AG09309 (cell line): ENCODE measurements around the gene PRDX5.
"Not testable (repeated sequence)": the region's sequence is repeated elsewhere in the genome, so short reads cannot be mapped to it uniquely, and the experiment has no call there.

ENCODE experiments used
- DNase-seq: peaks from one replicate; pipeline ENCODE4 v3.0.0-alpha.2; 2010; ENCODE audit warnings: low read depth
- H3K4me3 ChIP-seq: 2 replicates; pipeline ENCODE4 v1.5.1; 2011; ENCODE audit warnings: mild to moderate bottlenecking, low read depth, low read length, moderate library complexity; ENCODE audit not compliant: control insufficient read depth
- TF ChIP-seq, protein P1 (sequence below): IDR thresholded peaks from 2 replicates; pipeline ENCODE4 v1.5.1; 2011; ENCODE audit warnings: mild to moderate bottlenecking, low read depth, low read length, inconsistent platforms; ENCODE audit not compliant: insufficient read depth, control insufficient read depth; ENCODE audit errors: missing control alignments

The PRDX5 gene

DNA sequence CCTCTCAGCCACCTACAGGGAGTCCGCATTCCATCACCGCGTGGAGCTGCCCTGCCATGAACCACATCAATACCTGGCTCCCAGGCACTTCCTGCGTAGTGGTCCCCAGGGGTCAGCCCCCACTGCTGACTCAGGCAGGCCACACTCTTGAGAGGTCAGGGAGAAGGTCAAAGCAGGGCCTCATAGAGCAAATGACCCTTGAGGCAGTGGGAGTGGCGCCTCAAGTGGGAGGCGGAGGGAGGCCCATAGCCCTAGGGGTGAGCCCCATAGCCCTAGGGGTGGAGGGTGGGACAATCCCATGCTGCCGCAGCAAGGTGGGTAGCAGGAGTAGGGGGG lies 5.0 kb downstream of the PRDX5 start:
- no peak overlapping the region for H3K4me3 ChIP-seq
- no peak for DNase-seq
- TF ChIP-seq, protein P1, sequence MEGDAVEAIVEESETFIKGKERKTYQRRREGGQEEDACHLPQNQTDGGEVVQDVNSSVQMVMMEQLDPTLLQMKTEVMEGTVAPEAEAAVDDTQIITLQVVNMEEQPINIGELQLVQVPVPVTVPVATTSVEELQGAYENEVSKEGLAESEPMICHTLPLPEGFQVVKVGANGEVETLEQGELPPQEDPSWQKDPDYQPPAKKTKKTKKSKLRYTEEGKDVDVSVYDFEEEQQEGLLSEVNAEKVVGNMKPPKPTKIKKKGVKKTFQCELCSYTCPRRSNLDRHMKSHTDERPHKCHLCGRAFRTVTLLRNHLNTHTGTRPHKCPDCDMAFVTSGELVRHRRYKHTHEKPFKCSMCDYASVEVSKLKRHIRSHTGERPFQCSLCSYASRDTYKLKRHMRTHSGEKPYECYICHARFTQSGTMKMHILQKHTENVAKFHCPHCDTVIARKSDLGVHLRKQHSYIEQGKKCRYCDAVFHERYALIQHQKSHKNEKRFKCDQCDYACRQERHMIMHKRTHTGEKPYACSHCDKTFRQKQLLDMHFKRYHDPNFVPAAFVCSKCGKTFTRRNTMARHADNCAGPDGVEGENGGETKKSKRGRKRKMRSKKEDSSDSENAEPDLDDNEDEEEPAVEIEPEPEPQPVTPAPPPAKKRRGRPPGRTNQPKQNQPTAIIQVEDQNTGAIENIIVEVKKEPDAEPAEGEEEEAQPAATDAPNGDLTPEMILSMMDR: no peak

DNA sequence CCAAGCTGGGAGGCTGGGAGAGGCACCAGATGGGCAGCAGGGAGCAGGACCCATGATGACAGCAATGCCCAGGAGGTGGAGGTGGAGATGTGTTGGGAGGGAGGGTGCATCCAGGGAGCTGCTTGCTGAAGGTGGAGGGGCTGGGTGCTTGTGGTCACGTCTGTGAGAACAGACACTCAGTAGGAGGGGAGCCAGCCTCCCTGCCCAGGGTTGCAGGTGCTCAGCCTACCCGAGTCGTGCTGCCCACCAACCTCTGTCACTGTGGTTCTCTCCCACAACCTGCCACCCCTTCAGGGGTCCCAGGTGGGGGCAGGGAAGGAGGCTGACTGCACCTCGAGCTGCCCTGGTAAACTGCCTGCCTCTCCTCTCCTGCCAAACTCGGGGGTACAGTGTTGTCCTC lies 5.5 kb downstream of the PRDX5 start:
- H3K4me3 ChIP-seq: no peak overlapping the region
- no peak for DNase-seq
- TF ChIP-seq, protein P1: no peak

DNA sequence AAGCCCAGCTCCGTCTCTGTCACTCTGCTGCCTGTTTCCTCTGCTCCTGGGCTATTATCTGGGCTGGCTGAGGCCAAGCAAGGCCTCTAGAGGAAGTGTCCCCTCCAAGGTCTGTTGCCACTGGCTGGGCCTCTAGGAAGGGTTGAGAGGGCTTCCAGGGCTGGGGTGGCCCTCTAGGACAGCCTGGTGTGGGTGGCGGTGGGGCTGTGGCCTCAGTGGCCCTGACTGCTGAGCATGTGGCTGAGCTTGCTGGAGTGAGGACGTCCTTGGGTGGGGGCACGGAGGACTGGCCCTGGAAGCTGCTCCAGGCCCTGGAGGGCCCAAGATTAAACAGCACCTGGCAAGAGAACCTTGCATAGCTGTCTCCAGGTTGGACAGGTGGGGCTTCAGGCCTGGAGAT lies 6.1 kb downstream of the PRDX5 start:
- not testable (repeated sequence) for DNase-seq, H3K4me3 ChIP-seq

DNA sequence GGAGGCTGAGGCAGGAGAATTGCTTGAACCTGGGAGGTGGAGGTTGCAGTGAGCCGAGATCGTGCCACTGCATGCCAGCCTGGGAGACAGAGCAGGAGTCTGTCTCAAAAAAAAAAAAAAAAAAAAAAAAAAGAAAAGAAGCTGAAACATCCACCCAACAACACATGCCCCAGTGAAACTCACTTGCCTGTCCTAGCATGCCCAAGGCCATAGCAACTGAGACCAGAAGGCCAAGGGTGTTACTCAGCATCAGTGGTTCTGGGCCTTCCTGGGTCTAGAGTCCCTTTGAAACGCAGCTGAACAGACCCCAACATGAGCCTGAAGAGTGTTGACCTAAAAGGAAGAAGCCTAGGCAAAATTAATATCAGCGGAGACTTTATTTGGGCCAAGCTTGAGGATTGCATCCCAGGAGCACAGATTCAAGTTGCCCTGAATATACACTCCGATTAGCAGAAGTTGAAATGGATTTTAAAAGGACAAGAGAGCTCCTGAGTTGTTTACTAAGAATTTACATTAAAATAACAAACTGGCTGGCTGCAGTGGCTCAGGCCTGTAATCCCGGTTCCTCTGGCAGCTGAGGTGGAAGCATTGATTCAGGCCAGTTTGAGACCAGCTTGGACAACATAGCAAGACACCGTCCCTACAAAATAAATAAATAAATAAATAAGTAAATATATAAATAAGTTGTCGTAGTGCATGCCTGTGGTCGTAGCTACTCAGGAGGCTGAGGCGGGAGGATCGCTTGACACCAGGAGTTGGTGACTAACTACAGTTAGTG lies 7.0 kb downstream of the PRDX5 start:
- TF ChIP-seq, protein P1: no peak
- no peak overlapping the region for H3K4me3 ChIP-seq
- no peak for DNase-seq

DNA sequence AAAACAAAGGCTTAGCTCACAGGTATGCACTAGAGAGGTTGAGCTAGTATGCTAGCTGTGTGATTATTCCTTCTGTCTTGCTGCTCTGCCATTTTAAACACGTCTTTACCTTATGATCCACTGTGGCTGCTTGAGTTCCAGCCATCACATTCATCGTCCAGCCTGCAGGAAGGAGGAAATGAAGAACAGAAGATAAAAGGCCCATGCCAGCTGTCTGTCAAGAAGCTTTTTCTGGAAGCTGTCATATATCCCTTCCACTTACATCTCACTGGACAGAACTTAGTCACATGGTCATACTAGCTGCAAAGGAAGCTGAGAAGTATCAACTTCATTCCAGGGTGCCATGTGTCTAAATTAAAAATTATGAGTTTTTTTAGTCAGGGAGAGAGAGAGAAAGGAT lies 9.5 kb downstream of the PRDX5 start:
- TF ChIP-seq, protein P1: no peak
- no peak overlapping the region for H3K4me3 ChIP-seq
- no peak for DNase-seq

DNA sequence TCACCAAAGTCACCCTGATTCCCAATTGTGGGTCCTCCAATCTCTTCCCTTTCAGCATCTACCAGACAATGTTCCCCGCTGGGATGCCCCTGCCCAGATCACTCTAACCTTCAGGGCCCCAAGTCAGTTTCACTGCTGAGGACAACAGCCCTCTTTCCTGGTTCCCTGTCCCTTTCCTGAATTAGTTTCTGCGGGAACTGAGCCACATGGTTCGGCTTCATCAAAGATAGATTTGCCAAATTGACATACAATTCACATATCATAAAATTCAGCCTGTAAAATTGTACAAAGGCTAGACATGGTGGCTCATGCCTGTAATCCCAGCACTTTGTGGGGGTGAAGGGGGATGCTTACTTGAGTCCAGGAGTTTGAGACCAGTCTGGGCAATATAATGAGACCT lies 10.1 kb downstream of the PRDX5 start:
- H3K4me3 ChIP-seq: no peak overlapping the region
- DNase-seq: no peak
- TF ChIP-seq, protein P1: no peak

DNA sequence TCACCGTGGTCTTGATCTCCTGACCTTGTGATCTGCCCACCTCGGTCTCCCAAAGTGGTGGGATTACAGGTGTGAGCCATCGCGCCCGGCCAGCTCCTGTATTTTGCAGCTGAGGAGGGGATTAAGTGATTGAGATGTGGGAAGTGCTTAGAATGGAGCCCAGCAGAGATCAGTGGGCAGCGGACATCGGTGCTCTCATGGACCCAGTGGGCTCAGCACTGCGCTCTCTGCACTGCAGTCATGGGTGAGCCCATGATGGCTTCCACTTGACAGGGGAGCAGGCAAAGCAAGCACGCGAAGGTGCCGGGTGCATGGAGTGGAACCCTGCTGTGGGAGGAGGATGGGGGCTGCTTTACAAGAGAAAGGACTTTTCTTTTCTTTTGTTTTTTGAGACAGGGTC lies 13.0 kb downstream of the PRDX5 start:
- TF ChIP-seq, protein P1: no peak
- DNase-seq: no peak

More for the DNA sequence above, 13.0 kb downstream of the PRDX5 start:
- no peak overlapping the region for H3K4me3 ChIP-seq
